Measurements from ENCODE around the gene CPE.

CPE gene

DNA sequence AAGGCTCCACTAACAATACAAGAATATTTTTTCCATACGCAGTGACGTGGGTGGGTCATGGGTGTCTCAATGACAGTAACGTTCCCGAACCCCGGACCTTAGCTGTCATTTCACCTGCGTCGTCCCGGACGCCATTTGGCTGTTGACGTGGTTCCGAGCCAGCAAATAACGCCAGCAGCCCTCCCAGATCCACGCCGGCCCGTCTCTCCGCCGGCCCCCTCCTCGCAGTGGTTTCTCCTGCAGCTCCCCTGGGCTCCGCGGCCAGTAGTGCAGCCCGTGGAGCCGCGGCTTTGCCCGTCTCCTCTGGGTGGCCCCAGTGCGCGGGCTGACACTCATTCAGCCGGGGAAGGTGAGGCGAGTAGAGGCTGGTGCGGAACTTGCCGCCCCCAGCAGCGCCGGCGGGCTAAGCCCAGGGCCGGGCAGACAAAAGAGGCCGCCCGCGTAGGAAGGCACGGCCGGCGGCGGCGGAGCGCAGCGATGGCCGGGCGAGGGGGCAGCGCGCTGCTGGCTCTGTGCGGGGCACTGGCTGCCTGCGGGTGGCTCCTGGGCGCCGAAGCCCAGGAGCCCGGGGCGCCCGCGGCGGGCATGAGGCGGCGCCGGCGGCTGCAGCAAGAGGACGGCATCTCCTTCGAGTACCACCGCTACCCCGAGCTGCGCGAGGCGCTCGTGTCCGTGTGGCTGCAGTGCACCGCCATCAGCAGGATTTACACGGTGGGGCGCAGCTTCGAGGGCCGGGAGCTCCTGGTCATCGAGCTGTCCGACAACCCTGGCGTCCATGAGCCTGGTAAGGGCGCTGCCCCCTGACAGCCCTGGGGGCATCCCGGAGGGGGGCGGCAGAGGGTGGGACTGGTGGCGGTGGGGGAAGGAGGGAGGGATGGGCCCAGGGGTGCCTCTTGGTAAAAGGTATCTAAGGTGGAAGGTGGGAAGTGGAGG lies at the start of gene CPE:
CPE (plus strand) TSS at position 264 of the 933 bp plus-strand sequence; CDS start at position 478, 214 bp downstream.
- H3K27ac ChIP-seq, result peak within 1 kb of the TSS; percentile 31
- ChIA-PET CTCF (interaction anchor here (0.5 to 1.1 kb wide), 3 partner anchors 11 to 1546 kb away, joined by 3 to 5 read pairs (median 4); no protein-coding TSS in a partner anchor), POLR2A (ENCODE audit: low non-redundant PET) (no interaction called here)
- TF ChIP-seq, protein P1, sequence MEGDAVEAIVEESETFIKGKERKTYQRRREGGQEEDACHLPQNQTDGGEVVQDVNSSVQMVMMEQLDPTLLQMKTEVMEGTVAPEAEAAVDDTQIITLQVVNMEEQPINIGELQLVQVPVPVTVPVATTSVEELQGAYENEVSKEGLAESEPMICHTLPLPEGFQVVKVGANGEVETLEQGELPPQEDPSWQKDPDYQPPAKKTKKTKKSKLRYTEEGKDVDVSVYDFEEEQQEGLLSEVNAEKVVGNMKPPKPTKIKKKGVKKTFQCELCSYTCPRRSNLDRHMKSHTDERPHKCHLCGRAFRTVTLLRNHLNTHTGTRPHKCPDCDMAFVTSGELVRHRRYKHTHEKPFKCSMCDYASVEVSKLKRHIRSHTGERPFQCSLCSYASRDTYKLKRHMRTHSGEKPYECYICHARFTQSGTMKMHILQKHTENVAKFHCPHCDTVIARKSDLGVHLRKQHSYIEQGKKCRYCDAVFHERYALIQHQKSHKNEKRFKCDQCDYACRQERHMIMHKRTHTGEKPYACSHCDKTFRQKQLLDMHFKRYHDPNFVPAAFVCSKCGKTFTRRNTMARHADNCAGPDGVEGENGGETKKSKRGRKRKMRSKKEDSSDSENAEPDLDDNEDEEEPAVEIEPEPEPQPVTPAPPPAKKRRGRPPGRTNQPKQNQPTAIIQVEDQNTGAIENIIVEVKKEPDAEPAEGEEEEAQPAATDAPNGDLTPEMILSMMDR (conservative IDR thresholded peaks at IDR 0.05; ENCODE audit: low read depth), result peak; percentile 70
- peak; percentile 82 for DNase-seq (ENCODE audit: low spot score)

DNA sequence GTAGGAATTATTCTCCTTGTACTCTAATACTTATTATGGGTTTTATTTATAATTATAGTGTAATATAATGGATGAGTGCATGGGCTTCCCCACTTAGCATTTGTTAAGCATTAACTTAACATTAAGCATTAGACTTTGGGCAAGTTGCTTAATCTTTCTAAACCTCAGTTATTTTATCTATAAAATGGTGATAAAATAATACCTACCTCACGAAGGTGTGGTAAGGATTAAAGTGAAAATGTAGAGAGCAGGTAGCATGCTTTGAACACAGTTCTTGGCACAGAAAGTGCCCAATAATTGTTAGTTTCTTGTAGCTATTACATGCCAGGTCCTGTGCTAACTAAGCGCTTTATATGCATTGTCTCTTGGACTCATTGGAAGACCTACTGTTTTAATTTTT lies 48.7 kb upstream of the CPE start:
- H3K27ac ChIP-seq, result no peak overlapping the region
- ChIA-PET CTCF (interaction anchor here (0.6 to 1.1 kb wide), 3 partner anchors 198 to 777 kb away, joined by 3 to 5 read pairs (median 3); no protein-coding TSS in a partner anchor), POLR2A (ENCODE audit: low non-redundant PET) (no interaction called here)
- TF ChIP-seq, protein P1 (conservative IDR thresholded peaks at IDR 0.05; ENCODE audit: low read depth), result no peak
- DNase-seq (ENCODE audit: low spot score), result no peak

DNA sequence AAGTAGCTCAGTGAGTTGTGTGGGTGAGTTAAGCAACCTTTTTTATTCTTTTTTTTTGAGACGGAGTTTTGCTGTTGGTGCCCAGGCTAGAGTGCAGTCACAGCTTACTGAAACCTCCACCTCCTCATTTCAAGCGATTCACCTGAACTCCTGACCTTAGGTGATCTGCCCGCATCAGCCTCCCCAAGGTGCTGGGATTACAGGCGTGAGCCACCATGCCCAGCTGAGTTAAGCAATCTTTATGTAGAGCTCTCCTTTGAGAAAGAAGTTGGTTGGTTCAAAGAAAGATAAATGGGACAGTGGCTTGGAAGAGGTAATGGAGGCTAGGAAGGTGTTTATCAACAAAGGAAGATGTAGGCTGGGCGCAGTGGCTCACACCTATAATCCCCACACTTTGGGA lies 48.1 kb upstream of the CPE start:
- ChIA-PET CTCF (interaction anchor here (1.1 kb wide), 1 partner anchor 199 kb away, joined by 5 read pairs; no protein-coding TSS in a partner anchor), POLR2A (ENCODE audit: low non-redundant PET) (no interaction called here)
- no peak for DNase-seq (ENCODE audit: low spot score)
- TF ChIP-seq, protein P1 (conservative IDR thresholded peaks at IDR 0.05; ENCODE audit: low read depth), result no peak
- H3K27ac ChIP-seq, result peak overlapping the region; percentile 54

DNA sequence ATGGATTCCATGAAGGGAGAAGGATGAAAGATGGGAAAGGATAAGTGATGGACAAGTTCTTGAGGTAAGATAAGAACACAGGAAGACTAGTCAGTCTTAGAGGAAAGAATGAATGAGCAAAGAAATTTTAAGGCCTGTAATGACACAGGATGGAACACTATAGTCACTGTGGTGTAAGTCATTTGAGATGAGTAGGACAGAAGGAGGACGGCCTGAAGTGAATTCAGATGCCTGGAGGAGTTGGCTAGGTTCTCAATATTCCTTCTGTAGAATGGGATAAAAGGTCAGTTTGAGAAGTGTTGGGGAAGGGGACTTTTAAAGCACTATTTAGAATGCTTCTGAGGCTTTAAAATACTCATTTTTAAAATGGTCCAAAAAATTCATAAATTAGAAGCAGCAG lies 47.4 kb upstream of the CPE start:
- ChIA-PET POLR2A (ENCODE audit: low non-redundant PET) (no interaction called here), CTCF (interaction anchor here (1.1 kb wide), 1 partner anchor 199 kb away, joined by 5 read pairs; no protein-coding TSS in a partner anchor)
- TF ChIP-seq, protein P1 (conservative IDR thresholded peaks at IDR 0.05; ENCODE audit: low read depth), result no peak
- no peak for DNase-seq (ENCODE audit: low spot score)
- peak overlapping the region; percentile 54 for H3K27ac ChIP-seq

DNA sequence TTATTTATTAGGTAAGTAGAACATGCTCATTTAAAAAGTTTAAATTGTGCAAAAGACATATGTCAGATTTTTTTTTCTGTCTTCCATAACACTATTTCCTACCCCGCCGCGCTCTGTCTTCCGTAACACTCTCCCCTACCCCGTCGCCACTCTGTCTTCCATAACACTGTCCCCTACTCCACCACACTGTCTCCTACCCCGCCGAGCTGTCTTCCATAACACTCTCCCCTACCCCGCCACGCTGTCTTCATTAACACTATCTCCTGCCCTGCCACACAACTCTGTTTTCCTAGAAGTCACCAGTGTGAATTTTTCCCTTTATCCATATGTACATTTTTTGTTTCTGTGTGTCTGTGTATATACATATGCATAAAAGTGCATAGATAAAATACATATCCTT lies 47.0 kb upstream of the CPE start:
- TF ChIP-seq, protein P1 (conservative IDR thresholded peaks at IDR 0.05; ENCODE audit: low read depth), result no peak
- DNase-seq (ENCODE audit: low spot score), result no peak
- CTCF ChIA-PET, result interaction anchor here (1.3 kb wide), 1 partner anchor 201 kb away, joined by 3 read pairs; no protein-coding TSS in a partner anchor
- peak overlapping the region; percentile 54 for H3K27ac ChIP-seq
- POLR2A ChIA-PET (ENCODE audit: low non-redundant PET), result no interaction called here

DNA sequence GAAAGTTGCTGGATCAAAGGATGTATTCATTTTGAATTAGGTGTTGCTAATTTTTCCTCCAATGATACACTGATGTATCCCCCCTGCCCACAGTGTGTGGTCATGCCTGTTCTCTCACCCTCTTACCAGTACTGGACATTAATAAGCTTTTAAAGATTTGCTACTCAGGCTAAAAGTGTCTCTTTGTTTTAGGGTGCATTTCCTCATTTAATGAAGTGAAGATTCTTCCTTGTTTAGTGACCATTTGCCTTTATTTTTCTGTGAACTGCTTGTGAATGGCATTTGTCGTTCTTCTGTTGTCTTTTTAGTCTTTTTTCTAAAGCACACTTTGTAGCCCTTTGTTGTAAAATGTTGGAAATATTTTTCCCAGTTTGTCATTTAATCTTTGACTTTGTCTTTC lies 46.3 kb upstream of the CPE start:
- ChIA-PET CTCF (interaction anchor here (1.0 to 1.8 kb wide), 3 partner anchors 11 to 201 kb away, joined by 3 to 7 read pairs (median 3); no protein-coding TSS in a partner anchor), POLR2A (ENCODE audit: low non-redundant PET) (no interaction called here)
- no peak for DNase-seq (ENCODE audit: low spot score)
- TF ChIP-seq, protein P1 (conservative IDR thresholded peaks at IDR 0.05; ENCODE audit: low read depth), result no peak
- H3K27ac ChIP-seq, result no peak overlapping the region

All from RWPE1 (cell line).